Esophagus squamous epithelium (tissue), 4 donors: ENCODE measurements around the gene HES4.

Experiments
- CTCF ChIP-seq, 6 experiments: fragments of 450-650 bp in 4 of 6; fragments of 200-600 bp in 2 of 6; sonication (generic) in 2 of 6; IDR thresholded peaks; one replicate each; pipeline ENCODE4 v1.5.1; 2016 to 2019; ENCODE audit warnings: antibody characterized with exemption in 6 of 6, mild to moderate bottlenecking in 4 of 6, moderate library complexity in 4 of 6
- POLR2A ChIP-seq, 4 donors: fragments of 450-650 bp; IDR thresholded peaks; one replicate each; pipeline ENCODE4 v1.6.1; 2017; ENCODE audit warnings: antibody characterized with exemption in 4 of 4, mild to moderate bottlenecking in 4 of 4, moderate library complexity in 3 of 4

DNA sequence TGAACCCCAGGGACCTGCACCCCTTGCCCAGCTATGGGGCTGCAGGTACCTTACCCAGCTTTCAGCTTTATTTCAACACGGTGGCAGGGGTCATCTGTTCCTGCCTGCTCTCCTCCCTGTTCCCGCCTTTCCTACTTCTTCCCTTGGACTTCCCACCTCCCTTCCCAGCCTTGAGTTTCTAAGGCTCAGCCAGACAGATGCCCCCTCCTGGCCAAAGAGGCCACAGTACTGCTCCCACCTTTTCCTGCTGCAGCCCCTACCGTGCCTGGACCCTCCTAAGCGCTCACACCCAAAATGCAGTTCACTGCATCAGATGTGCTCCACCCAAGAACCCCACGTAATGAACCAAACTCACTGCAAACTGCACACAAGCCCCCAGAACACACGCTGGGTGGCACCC lies 48.5 kb downstream of the HES4 start:
- TF ChIP-seq CTCF (IDR thresholded peaks at IDR 0.05) (peak in 2 of 6 experiments; percentile 10 to 16), POLR2A (IDR thresholded peaks at IDR 0.05) (no peak)
